HG03060 (cell line): ENCODE data around the gene UGT1A9.
"Not testable (repeated sequence)": the region's sequence is repeated elsewhere in the genome, so short reads cannot be mapped to it uniquely, and the experiment has no call there.

Experiments used
- ATAC-seq: cut with Tn5 transposase; IDR thresholded peaks from one replicate; pipeline ENCODE4 v1.9.1; 2021; ENCODE audit warnings: low read depth, moderate number of reproducible peaks; ENCODE audit not compliant: unreplicated experiment

UGT1A9 gene

GRCh38 chr2:233671290-233672161, at the start of gene UGT1A9:
TSS of gene UGT1A9 (plus strand) at chr2:233671898. CDS start at chr2:233671935, 37 bp downstream.
- ATAC-seq = no peak

GRCh38 chr2:233627331-233628025, 44.2 kb upstream of the UGT1A9 start:
- no peak for ATAC-seq

- ATAC-seq = not testable (repeated sequence)
These were observed 35.4 kb upstream of the UGT1A9 start, which contains the start of gene UGT1A10 for GRCh38 chr2:233636306-233636705. TSS of gene UGT1A10 (plus strand) at chr2:233636448. CDS start at chr2:233636523, 75 bp downstream.

- no peak for ATAC-seq
These were observed 32.9 kb upstream of the UGT1A9 start for GRCh38 chr2:233638836-233639235.

GRCh38 chr2:233639860-233640259, 31.8 kb upstream of the UGT1A9 start:
- ATAC-seq = no peak

- ATAC-seq = no peak
These were observed 28.6 kb upstream of the UGT1A9 start for GRCh38 chr2:233643128-233643527.

- ATAC-seq = not testable (repeated sequence)
These were observed 25.7 kb upstream of the UGT1A9 start for GRCh38 chr2:233646033-233646432.

GRCh38 chr2:233650981-233651380, 20.7 kb upstream of the UGT1A9 start:
- no peak for ATAC-seq

- no peak for ATAC-seq
These were observed 20.3 kb upstream of the UGT1A9 start for GRCh38 chr2:233651430-233651829.

GRCh38 chr2:233654501-233654900, 17.2 kb upstream of the UGT1A9 start:
- no peak for ATAC-seq

GRCh38 chr2:233655043-233655442, 16.7 kb upstream of the UGT1A9 start:
- ATAC-seq = no peak

- not testable (repeated sequence) for ATAC-seq
These were observed 15.8 kb upstream of the UGT1A9 start for GRCh38 chr2:233655943-233656342.

- no peak for ATAC-seq
These were observed 15.3 kb upstream of the UGT1A9 start for GRCh38 chr2:233656443-233656842.

- ATAC-seq = no peak
These were observed 13.1 kb upstream of the UGT1A9 start for GRCh38 chr2:233658610-233659009.

- no peak for ATAC-seq
These were observed 7.8 kb upstream of the UGT1A9 start for GRCh38 chr2:233663911-233664310.

GRCh38 chr2:233668605-233669260, 3.0 kb upstream of the UGT1A9 start:
- no peak for ATAC-seq

GRCh38 chr2:233672886-233673285, 1.2 kb downstream of the UGT1A9 start:
- ATAC-seq = no peak

- ATAC-seq = no peak
These were observed 2.2 kb downstream of the UGT1A9 start for GRCh38 chr2:233673896-233674295.

GRCh38 chr2:233674314-233674713, 2.6 kb downstream of the UGT1A9 start:
- no peak for ATAC-seq

GRCh38 chr2:233674995-233675394, 3.3 kb downstream of the UGT1A9 start:
- no peak for ATAC-seq

- ATAC-seq = no peak
These were observed 4.3 kb downstream of the UGT1A9 start for GRCh38 chr2:233676046-233676445.
